Neural cell (in vitro differentiated cells): ENCODE results near the gene COCH. TPM values are rescaled to one million over a fixed set of nuclear protein-coding genes. Genes with fewer than 3 reads are reported as not detected.

Source experiments
- H2AFZ ChIP-seq: fragments of 200-600, 300-800 bp; sonication (generic), shearing (Covaris generic); 2 replicates; pipeline ENCODE4 v1.6.0; 2014; ENCODE audit warnings: low read depth, mild to moderate bottlenecking, antibody characterized with exemption, low read length, moderate library complexity
- H3F3A ChIP-seq: fragments of 200-600 bp; shearing (Covaris generic); 2 replicates; pipeline ENCODE4 v1.6.1; 2016; ENCODE audit warnings: mild to moderate bottlenecking, moderate library complexity, mixed read lengths, antibody characterized with exemption, low read length; ENCODE audit not compliant: insufficient read depth, poor library complexity, severe bottlenecking
- H3K27ac ChIP-seq: fragments of 200-600, 300-800 bp; sonication (generic), shearing (Covaris generic); 2 replicates; pipeline ENCODE4 v1.5.1; 2014; ENCODE audit warnings: mild to moderate bottlenecking, low read length, moderate library complexity
- H3K27me3 ChIP-seq: fragments of 300-800, 200-600 bp; sonication (generic), shearing (Covaris generic); 2 replicates; pipeline ENCODE4 v1.6.0; 2014; ENCODE audit warnings: mild to moderate bottlenecking, low read depth, low read length, moderate library complexity; ENCODE audit not compliant: insufficient read depth
- H3K36me3 ChIP-seq: fragments of 300-800, 200-600 bp; sonication (generic), shearing (Covaris generic); 2 replicates; pipeline ENCODE4 v1.5.1; 2014; ENCODE audit warnings: mild to moderate bottlenecking, antibody characterized with exemption, low read length, moderate library complexity; ENCODE audit not compliant: insufficient read depth
- H3K4me2 ChIP-seq: fragments of 300-800, 200-600 bp; sonication (generic), shearing (Covaris generic); 2 replicates; pipeline ENCODE4 v1.6.0; 2014; ENCODE audit warnings: mild to moderate bottlenecking, low read length
- H3K4me3 ChIP-seq: fragments of 300-800, 200-600 bp; sonication (generic), shearing (Covaris generic); 2 replicates; pipeline ENCODE4 v1.5.1; 2014; ENCODE audit warnings: mild to moderate bottlenecking, low read length, moderate library complexity
- H3K79me2 ChIP-seq: fragments of 200-600 bp; shearing (Covaris generic); replicated peaks from 2 replicates; pipeline ENCODE4 v1.6.0; 2014; ENCODE audit warnings: mild to moderate bottlenecking, low read length, moderate library complexity; ENCODE audit not compliant: insufficient read depth
- H3K9ac ChIP-seq: fragments of 300-800, 200-600 bp; sonication (generic), shearing (Covaris generic); 2 replicates; pipeline ENCODE4 v1.6.1; 2016; ENCODE audit warnings: mild to moderate bottlenecking, low read length, mixed read lengths
- H3K9me2 ChIP-seq: fragments of 200-600 bp; shearing (Covaris generic); 2 replicates; pipeline ENCODE4 v1.6.1; 2016; ENCODE audit warnings: mild to moderate bottlenecking, low read length, mixed read lengths; ENCODE audit not compliant: insufficient read depth
- H3K9me3 ChIP-seq: fragments of 200-600, 300-800 bp; sonication (generic), shearing (Covaris generic); 2 replicates; pipeline ENCODE4 v1.6.1; 2016; ENCODE audit warnings: mild to moderate bottlenecking, mixed run types, low read length, moderate library complexity, mixed read lengths
- H4K20me1 ChIP-seq: fragments of 200-600 bp; shearing (Covaris generic); 2 replicates; pipeline ENCODE4 v1.6.1; 2016; ENCODE audit warnings: mild to moderate bottlenecking, mixed run types; ENCODE audit not compliant: insufficient read depth
- CTCF ChIP-seq: fragments of 450-650 bp; IDR thresholded peaks from 2 replicates; pipeline ENCODE4 v1.5.1; 2014; ENCODE audit warnings: antibody characterized with exemption, mild to moderate bottlenecking, moderate library complexity; ENCODE audit not compliant: poor library complexity, severe bottlenecking
- EP300 ChIP-seq: fragments of 450-650 bp; conservative IDR thresholded peaks from 2 replicates; pipeline ENCODE4 v1.6.1; 2014; ENCODE audit warnings: antibody characterized with exemption, mild to moderate bottlenecking, moderate library complexity; ENCODE audit not compliant: poor library complexity, severe bottlenecking
- EZH2 ChIP-seq: fragments of 200-600, 300-800 bp; shearing (Covaris generic), sonication (generic); IDR thresholded peaks from 2 replicates; pipeline ENCODE4 v1.6.1; 2014; ENCODE audit warnings: antibody characterized with exemption, low read length, borderline replicate concordance, mild to moderate bottlenecking; ENCODE audit not compliant: insufficient read depth, poor library complexity, severe bottlenecking
- MXI1 ChIP-seq: fragments of 450-650 bp; conservative IDR thresholded peaks from 2 replicates; pipeline ENCODE4 v1.6.1; 2014; ENCODE audit warnings: antibody characterized with exemption, mild to moderate bottlenecking; ENCODE audit not compliant: poor library complexity, severe bottlenecking
- POLR2AphosphoS5 ChIP-seq: IDR thresholded peaks from 2 replicates; pipeline ENCODE4 v1.6.1; 2012
- RAD21 ChIP-seq: fragments of 450-650 bp; conservative IDR thresholded peaks from 2 replicates; pipeline ENCODE4 v1.6.1; 2014; ENCODE audit warnings: antibody characterized with exemption, mild to moderate bottlenecking, moderate library complexity
- REST ChIP-seq: IDR thresholded peaks from 2 replicates; pipeline ENCODE4 v1.6.1; 2012; ENCODE audit warnings: borderline replicate concordance
- SMC3 ChIP-seq: fragments of 450-650 bp; conservative IDR thresholded peaks from 2 replicates; pipeline ENCODE4 v1.6.1; 2014; ENCODE audit warnings: antibody characterized with exemption, mild to moderate bottlenecking, moderate library complexity; ENCODE audit not compliant: poor library complexity
- TAF1 ChIP-seq: IDR thresholded peaks from 2 replicates; pipeline ENCODE4 v1.6.1; 2012; ENCODE audit warnings: low read depth
- polyA plus RNA-seq: library from polyadenylated mRNA; depleted of rRNA; stranded (reverse); fragments of >200 nt; gene quantifications from 2 replicates; pipeline ENCODE4 v1.2.3, GENCODE V29; 2014

Gene COCH
- polyA plus RNA-seq, 1 donor from 2014 or later: 45.0 TPM

DNA sequence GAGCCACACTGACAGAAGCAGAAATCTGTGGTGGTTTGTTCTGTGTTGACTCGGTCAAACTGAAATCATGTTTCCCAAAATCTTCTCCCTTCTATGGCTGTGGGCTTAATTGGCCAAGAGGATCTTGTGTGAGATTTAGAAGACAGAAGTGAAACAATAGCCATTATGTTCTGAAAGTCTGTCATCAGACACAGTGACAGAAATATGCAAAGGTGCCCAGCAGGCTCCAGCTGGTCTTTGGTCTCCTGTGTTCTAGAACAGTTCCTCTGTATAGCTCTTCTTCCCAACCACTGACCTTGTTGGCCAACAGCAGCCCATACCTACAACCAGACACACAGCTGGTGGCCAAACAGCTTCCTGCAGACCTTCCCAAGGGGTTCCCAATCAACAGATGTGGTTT is 25.0 kb upstream of the COCH start:
- Histone ChIP-seq H3K79me2 (no peaks in the 10 kb centered on the region), H3F3A (no peaks in the 10 kb centered on the region), H4K20me1 (no peaks in the 10 kb centered on the region), H3K4me3 (no peak overlapping the region), H3K9me2 (no peaks in the 10 kb centered on the region), H3K9ac (no peak overlapping the region), H3K27ac (no peak overlapping the region), H3K9me3 (no peaks in the 10 kb centered on the region), H3K36me3 (no peaks in the 10 kb centered on the region), H3K27me3 (no peaks in the 10 kb centered on the region), H2AFZ (no peak overlapping the region), H3K4me2 (no peak overlapping the region)
- TF ChIP-seq EZH2: no peak
- TF ChIP-seq EP300: no peak
- TF ChIP-seq MXI1: no peak
- no peak for TF ChIP-seq REST
- TF ChIP-seq TAF1: no peak
- no peak for TF ChIP-seq CTCF
- TF ChIP-seq RAD21: no peak
- no peak for TF ChIP-seq POLR2AphosphoS5
- TF ChIP-seq SMC3: no peak

DNA sequence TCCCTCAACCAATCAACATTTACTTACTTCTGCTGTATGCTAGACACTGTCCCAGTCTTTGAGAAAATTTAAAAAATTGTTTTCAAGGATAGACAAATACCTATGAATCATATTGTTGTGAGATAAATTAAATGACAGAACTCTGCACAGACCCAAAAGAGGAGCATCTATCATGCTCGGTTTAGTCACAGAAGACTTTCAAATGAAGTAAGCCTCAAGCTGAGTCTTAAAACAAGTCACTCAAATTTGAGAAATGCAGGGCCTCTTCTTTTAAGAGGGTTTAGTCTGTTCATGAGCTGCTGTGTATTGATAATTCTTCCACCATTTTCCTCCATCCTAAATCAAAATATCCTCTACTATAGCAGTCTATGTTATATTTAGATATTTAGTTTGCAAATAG is 24.4 kb upstream of the COCH start:
- Histone ChIP-seq H3K9me3 (no peaks in the 10 kb centered on the region), H3F3A (no peaks in the 10 kb centered on the region), H3K27me3 (no peaks in the 10 kb centered on the region), H3K9ac (no peak overlapping the region), H3K36me3 (no peaks in the 10 kb centered on the region), H3K79me2 (no peaks in the 10 kb centered on the region), H3K4me2 (no peak overlapping the region), H3K27ac (no peak overlapping the region), H4K20me1 (no peaks in the 10 kb centered on the region), H2AFZ (no peak overlapping the region), H3K4me3 (no peak overlapping the region), H3K9me2 (no peaks in the 10 kb centered on the region)
- TF ChIP-seq REST (no peak), SMC3 (no peak)
